HFF-Myc (cell line): Measurements from ENCODE around the gene CDK5RAP2.

Experiments used
- DNase-seq: peaks from one replicate; pipeline ENCODE4 v3.0.0-alpha.2; 2011; ENCODE audit warnings: low read depth; ENCODE audit errors: extremely low read depth
- H3K4me3 ChIP-seq: replicated peaks from 2 replicates; pipeline ENCODE4 v1.5.1; 2011; ENCODE audit warnings: low read depth, mild to moderate bottlenecking, control low read depth, low read length
- TF ChIP-seq, protein P1 (sequence below): IDR thresholded peaks from 2 replicates; pipeline ENCODE4 v1.5.1; 2012; ENCODE audit warnings: mild to moderate bottlenecking, low read depth, low read length, control low read depth; ENCODE audit errors: missing control alignments

CDK5RAP2 gene

DNA sequence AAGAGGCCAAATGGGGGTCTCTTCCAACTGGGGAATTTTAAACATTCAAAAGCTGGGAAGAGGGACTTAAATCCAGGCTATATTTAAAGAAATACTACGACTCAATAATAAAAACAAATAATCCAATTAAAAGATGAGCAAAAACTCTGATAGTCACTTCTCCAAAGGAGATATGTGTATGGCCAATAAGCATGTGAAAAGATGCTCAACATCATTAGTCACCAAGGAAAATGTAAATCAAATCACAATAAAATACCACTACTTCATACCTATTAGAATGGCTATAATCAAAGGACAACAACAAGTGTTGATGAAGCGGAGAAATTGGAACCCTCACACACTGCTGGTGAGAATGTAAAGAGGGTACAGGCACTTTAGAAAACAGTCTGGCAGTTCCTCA lies 130.4 kb downstream of the CDK5RAP2 start:
- TF ChIP-seq, protein P1, sequence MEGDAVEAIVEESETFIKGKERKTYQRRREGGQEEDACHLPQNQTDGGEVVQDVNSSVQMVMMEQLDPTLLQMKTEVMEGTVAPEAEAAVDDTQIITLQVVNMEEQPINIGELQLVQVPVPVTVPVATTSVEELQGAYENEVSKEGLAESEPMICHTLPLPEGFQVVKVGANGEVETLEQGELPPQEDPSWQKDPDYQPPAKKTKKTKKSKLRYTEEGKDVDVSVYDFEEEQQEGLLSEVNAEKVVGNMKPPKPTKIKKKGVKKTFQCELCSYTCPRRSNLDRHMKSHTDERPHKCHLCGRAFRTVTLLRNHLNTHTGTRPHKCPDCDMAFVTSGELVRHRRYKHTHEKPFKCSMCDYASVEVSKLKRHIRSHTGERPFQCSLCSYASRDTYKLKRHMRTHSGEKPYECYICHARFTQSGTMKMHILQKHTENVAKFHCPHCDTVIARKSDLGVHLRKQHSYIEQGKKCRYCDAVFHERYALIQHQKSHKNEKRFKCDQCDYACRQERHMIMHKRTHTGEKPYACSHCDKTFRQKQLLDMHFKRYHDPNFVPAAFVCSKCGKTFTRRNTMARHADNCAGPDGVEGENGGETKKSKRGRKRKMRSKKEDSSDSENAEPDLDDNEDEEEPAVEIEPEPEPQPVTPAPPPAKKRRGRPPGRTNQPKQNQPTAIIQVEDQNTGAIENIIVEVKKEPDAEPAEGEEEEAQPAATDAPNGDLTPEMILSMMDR, result no peak
- no peak overlapping the region for H3K4me3 ChIP-seq
- DNase-seq, result no peak

DNA sequence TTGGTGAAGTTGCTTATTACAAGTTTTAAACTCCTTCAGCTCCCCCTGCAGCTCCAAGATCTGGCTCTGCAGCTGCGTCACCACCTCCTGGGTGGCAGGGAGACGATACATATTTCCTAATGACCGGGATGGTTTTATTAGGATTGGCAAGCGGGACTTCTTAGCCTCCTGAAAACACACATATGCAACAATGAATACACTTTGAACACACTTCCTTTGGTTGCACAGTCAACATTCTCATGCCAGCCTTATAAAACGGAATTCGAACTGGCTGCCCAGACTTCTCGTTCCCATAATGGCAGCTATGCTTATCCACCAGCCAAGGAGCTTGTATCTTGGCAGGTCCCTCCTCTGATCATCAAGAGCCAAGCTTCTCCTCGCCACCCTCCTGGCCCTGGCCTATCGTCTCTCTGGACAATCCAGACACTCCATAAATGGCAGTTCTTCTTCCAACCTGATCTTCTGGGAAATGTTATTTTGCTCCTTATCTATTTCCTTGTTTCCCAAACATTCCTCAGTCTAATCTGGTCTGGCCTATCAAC lies 131.9 kb downstream of the CDK5RAP2 start:
- no peak for DNase-seq
- TF ChIP-seq, protein P1, result no peak
- H3K4me3 ChIP-seq, result no peak overlapping the region

DNA sequence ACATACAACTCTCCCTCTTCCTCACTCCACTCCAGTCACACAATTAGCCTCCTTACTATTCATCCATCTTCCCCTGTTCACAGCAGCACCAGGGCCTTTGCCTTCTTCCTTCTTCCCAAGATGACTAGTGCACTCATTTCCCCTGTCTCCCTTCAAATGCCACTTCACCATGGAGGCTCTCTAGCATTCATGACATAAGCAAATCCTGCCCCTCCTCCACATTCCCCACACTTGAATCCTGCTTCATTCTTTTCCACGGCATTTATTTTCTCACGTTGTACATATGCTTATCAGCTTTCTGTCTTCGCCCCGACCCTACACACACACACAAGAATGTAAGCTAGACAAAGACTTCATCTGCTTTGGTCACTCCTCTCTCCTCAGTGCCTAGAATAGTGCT lies 133.3 kb downstream of the CDK5RAP2 start:
- no peak for DNase-seq
- TF ChIP-seq, protein P1, result no peak
- no peak overlapping the region for H3K4me3 ChIP-seq

DNA sequence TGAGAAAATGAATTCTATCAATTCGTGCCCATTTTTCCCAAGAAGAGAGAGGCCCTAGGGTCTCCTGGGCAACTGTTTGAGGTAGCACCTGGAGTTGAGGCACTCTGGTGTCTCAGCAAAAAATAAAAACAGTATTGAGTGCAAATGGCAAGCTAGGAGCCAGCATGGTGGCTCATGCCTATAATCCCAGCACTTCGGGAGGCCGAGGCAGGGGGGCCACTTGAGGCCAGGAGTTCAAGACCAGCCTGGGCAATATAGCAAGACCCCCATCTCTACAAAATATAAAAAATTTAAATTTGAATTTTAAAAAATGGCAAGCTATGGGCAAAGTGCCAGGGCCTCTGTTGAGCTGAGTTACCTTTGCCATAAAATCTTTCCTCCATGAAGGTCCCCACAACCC lies 136.0 kb downstream of the CDK5RAP2 start:
- TF ChIP-seq, protein P1, result no peak
- H3K4me3 ChIP-seq, result no peak overlapping the region
- DNase-seq, result no peak

DNA sequence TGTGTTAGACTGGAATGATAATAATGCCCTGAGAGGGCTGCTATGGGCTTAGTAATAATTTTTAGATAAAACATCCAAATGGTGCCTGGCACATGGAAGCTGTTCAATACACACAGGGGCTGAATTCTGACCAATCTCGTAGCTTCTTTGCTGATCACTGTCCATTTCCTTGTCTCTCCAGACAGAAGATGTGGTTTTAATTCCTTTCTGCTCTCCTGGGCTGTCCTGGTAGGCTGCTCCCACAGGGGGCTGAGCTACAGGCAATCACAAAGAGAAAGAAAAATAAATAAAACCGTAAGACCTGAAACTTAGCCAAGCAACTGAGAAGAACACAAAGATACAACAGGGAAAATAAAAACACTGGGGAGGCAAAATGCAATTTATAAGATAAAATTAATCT lies 136.5 kb downstream of the CDK5RAP2 start:
- H3K4me3 ChIP-seq, result no peak overlapping the region
- TF ChIP-seq, protein P1, result no peak
- no peak for DNase-seq

DNA sequence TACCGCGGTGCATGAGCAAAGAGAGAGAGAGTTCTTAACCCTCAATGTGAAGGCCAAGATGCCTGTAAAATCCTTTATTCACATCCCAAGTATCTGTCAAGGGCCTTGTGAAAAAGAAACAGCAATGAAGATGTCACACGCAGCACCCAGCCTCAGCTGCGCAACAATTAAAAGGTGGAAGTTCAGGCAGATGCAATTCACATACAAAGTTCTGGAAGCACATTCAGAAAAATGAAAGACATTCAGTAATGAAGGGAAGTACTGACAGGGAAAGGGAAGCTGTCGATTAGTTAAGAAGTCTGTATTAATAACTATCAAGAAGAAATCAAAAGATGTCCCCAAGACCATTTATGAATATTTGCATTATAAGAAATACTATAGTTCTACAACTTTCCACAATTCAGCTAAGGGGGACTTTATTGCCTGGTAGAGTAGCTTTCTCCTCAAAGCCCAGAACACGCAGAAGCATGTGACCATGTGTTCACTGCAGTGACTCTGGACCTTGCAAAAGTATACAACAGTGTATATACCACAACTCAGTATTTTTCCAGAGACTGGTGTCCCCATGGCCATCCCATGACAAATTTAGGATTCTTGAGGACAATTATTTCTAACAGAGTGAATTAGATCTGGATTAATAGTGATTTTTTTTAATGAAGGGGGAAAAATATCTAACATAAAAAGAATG lies 137.5 kb downstream of the CDK5RAP2 start:
- TF ChIP-seq, protein P1, result no peak
- no peak for DNase-seq
- no peak overlapping the region for H3K4me3 ChIP-seq
